Heart left ventricle (tissue), 13 donors: ENCODE measurements around the gene PYGB.

Experiments
- CTCF ChIP-seq, 12 donors: fragments of 200-600 bp; sonication (generic) in 4 of 12; IDR thresholded peaks; one replicate each; pipeline versions ENCODE4 v1.5.0 to v1.8.0; 2018 to 2022; ENCODE audit warnings: antibody characterized with exemption in 12 of 12, mild to moderate bottlenecking in 5 of 12
- POLR2A ChIP-seq, 2 donors: fragments of 450-650 bp; IDR thresholded peaks; one replicate each; pipeline ENCODE4 v1.6.1; 2017; ENCODE audit warnings: antibody characterized with exemption in 2 of 2, mild to moderate bottlenecking in 2 of 2, moderate library complexity in 2 of 2
- donor health status: ischemic (EF 13 %, LVEDD 7.1; RV severe dilation, severe dysfunction).
- donor health status: DM: no; HTN: yes; CAD: no.
- donor health status: DM: no; HTN: no; CAD: no.
- donor health status: ischemic (EF 25% LVEDD 6.9; RV normal size, moderate dysfunction).
- donor health status: ischemic (EF 25% LVEDD 5.7; RV mildly dilated, moderate dysfunction).
- donor health status: ischemic (EF 35%, LVEDD 5.7; RV mildly dilated, moderate dysfunction).
- donor health status: nonischemic (EF 11% LVEDD 7.7; RV severe dilation, severe dysfunction).
- donor health status: DM: yes; HTN: yes; CAD: no.
- donor health status: PGD.
- donor health status: ischemic (EF 29% LVEDD 5.4; RV normal size, mild dysfunction).
- donor health status: nonischemic (EF 23%, LVEDD 6.1; RV moderate dilation, normal function).

GRCh38 chr20:25303292-25304024 is 55.6 kb downstream of the PYGB start:
- TF ChIP-seq CTCF (IDR thresholded peaks at IDR 0.05) (no peak), POLR2A (IDR thresholded peaks at IDR 0.05) (no peak)
